AG04449 (cell line): ENCODE results near the gene AFF3.
"Not testable (repeated sequence)": the region's sequence is repeated elsewhere in the genome, so short reads cannot be mapped to it uniquely, and the experiment has no call there.

Experiments used
- CTCF ChIA-PET: fragments of 350-600 bp; formaldehyde crosslinking; extraction: SDS; loops from one replicate; lab custom pipeline; 2021; ENCODE audit warnings: antibody characterized with exemption; lab: Yijun Ruan, JAX
- POLR2A ChIA-PET: fragments of 400-600, 350-600 bp; formaldehyde crosslinking; extraction: SDS; loops from one replicate; lab custom pipeline; 2020; ENCODE audit warnings: antibody characterized with exemption, inconsistent platforms; lab: Yijun Ruan, JAX
- DNase-seq: peaks from one replicate; pipeline ENCODE4 v3.0.0-alpha.2; 2010; ENCODE audit warnings: low read depth, low spot score
- H3K4me3 ChIP-seq: 2 replicates; pipeline ENCODE4 v1.5.1; 2011; ENCODE audit warnings: low read depth, mild to moderate bottlenecking, control low read depth, low read length
- CTCF ChIP-seq: IDR thresholded peaks from one replicate; pipeline ENCODE4 v1.5.1; 2011; ENCODE audit warnings: mild to moderate bottlenecking, moderate library complexity, low read length, control low read depth, inconsistent platforms; ENCODE audit not compliant: insufficient read depth; ENCODE audit errors: missing control alignments

The AFF3 gene

GRCh38 chr2:100176925-100177324, 34.5 kb upstream of the AFF3 start:
- no peak overlapping the region for H3K4me3 ChIP-seq
- ChIA-PET CTCF (interaction anchor here (0.8 to 1.0 kb wide), 2 partner anchors 42 to 85 kb away, joined by 3 to 4 read pairs; no protein-coding TSS in a partner anchor), POLR2A (no interaction called here)
- TF ChIP-seq CTCF: no peak
- DNase-seq: no peak

GRCh38 chr2:100174026-100174431, 31.6 kb upstream of the AFF3 start:
- TF ChIP-seq CTCF: no peak
- H3K4me3 ChIP-seq: no peak overlapping the region
- ChIA-PET CTCF (no interaction called here), POLR2A (no interaction called here)
- peak; percentile 9 for DNase-seq

GRCh38 chr2:100166701-100167100, 24.3 kb upstream of the AFF3 start:
- DNase-seq: no peak
- TF ChIP-seq CTCF: no peak
- POLR2A ChIA-PET: no interaction called here
- no peak overlapping the region for H3K4me3 ChIP-seq
- CTCF ChIA-PET: no interaction called here

DNA sequence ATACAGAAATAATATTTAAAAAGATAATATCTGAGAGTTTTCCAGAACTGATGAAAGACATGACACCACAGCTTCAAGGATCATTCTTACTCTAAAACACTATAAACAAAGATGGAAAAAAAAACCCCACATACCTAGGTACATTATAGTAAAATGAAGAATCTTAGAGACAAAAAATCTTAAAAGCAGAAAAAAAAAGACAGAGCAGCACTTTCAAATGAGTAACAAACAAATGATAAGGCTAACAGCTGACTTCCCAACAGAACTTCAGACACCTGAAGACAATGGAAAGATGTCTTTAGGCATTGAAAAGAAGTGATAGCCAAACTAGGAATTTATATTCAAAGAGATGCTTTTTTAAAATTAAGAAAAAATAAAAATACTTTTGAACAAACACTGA, 21.2 kb upstream of the AFF3 start:
- no peak for TF ChIP-seq CTCF
- DNase-seq: no peak
- H3K4me3 ChIP-seq: no peak overlapping the region
- POLR2A ChIA-PET: no interaction called here
- CTCF ChIA-PET: no interaction called here

GRCh38 chr2:100161945-100162620, 19.7 kb upstream of the AFF3 start:
- POLR2A ChIA-PET: no interaction called here
- DNase-seq: no peak
- no peak overlapping the region for H3K4me3 ChIP-seq
- CTCF ChIA-PET: no interaction called here
- TF ChIP-seq CTCF: no peak

GRCh38 chr2:100160396-100160795, 18.0 kb upstream of the AFF3 start:
- CTCF ChIA-PET: no interaction called here

GRCh38 chr2:100151832-100152231, 9.4 kb upstream of the AFF3 start:
- CTCF ChIA-PET, POLR2A ChIA-PET, H3K4me3 ChIP-seq, DNase-seq: not testable (repeated sequence)

More at GRCh38 chr2:100160396-100160795, 18.0 kb upstream of the AFF3 start:
- DNase-seq: no peak
- POLR2A ChIA-PET: no interaction called here
- TF ChIP-seq CTCF: no peak
- no peak overlapping the region for H3K4me3 ChIP-seq
